Measurements from ENCODE around the gene PIN1. TPM values are rescaled to one million over a fixed set of nuclear protein-coding genes. Genes with fewer than 3 reads are reported as not detected.

The PIN1 gene
- total RNA-seq, 1 experiment from 2014 or later: 165 TPM

DNA sequence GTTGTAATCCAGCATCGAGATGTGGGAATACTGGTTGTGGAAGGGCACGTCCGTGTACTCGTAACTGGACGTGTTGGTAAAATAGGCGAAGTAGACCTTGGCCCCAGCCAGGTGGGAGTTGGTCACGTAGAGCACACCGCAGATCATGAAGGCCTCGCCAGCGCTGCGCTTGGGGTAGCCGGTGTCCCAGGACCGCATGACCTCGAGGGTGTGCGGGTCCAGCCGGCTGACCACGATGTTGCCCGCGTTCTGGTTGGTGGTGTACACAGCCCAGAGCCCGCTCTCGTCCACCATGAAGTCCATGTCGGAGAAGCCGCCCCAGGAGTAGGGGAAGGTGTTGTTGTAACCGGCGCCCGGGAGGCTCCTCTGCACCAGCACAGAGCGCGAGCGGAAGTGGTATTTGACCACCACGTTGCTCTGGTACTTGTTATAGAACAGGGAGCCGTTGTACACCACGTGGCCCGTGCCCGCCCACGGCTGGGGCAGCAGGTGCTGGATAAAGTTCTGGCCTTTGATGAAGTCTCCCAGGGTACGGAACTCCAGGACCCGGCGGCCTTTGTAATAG is 19.2 kb downstream of the PIN1 start:
- no peak for DNase-seq (ENCODE audit: low read depth)

DNA sequence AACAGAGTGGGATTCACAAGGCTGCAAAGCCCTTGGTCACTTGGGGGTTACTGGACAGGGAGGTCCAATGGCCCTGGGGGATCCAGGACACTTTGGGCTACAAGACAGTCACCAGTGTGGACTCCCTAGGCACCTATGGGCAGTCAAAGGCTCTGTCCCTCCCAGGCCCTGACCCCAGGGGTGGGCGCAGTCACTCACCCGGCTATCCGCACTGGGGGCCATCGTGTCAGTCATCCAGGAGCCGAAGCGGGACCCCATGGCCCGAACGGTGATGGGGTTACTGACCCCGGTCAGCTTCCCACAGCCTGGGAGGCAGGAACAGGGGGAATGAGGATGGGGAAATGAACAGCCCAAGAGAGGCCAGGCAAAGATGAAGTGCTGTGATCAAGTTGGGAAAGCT is 21.5 kb downstream of the PIN1 start:
- no peak for DNase-seq (ENCODE audit: low read depth)

DNA sequence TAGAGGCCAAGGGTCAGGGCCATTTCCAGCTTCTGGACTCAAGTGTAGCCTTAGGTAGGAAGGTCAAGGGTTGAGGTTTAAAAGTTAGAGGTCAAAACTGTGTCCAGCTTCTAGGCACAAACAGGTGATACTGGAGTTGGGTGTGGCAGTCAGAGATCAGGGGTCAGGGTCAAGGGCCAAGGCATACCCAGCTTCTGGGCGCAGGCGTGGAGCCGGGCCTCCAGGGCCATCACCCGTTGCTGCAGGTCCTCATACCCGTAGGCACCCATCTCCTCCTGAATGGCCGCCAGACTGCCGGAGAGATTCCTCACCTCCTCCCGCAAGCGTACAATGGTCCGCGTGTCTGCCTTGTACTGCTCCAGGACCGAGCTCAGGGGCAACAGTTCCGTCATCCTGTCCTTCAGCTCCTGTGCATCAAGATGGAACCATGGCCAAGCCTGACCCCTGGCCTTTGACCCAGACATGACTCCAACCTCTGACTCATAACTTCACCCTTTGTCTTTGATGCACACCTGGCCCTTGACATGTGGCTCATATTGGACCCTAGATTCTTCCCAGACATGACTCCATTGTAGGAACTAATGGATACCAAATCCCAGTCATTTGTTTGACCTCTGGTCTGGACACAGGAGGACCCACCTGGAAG is 22.1 kb downstream of the PIN1 start:
- no peak for DNase-seq (ENCODE audit: low read depth)

DNA sequence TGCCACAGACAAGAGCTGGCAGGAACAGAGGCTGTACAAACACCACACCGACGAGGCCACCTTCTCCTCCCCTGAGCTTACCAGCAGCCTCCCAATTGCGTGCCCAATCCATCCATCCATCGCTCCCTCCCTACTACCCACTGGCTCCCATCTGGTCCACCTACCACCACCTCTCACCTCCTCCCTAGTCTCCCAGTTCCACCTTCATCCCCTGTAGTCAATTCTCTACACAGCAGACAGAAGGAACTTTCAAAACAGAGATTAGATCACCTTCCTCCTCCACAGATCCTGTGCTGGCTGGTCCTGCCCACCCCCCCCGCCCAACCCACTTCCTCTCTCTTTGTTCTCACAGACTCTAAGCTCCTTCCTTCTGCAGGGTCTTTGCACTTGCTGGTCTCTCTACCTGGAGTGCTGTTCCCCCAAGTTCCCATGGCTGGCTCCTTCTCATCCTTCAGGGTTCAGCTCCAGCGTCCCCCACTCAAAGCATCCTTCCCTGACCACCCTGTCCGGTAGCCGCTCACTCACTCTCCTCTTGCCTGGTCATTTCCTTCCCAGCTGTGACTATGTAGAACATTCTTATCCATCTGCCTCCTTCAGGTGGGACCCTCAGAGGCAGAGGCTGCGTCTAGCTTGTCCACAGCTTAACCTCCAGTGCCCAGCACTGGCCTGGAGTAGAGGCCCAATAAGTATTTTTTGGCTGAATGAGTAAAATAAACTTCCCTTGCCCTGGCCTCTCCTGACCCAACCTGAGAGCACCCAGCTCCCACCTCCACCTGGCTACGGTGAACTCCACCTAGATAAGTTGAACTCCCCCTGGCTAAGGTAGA is 23.0 kb downstream of the PIN1 start:
- DNase-seq (ENCODE audit: low read depth): no peak

DNA sequence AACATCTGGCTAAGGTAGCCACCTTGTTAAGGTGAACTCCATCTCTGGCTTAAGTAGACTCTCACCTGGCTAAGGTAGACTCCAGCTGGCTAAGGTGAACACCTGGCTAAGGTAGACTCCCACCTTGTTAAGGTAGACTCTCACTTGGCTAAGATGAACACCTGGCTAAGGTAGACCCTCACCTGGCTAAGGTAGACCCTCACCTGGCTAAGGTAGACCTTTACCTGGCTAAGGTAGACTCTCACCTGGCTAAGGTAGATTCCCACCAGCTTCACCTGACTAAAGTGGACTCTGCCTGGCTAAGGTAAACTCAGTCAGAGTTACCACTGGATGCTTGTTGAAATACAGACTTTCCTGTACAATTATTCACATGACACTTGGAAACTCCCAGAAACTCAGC is 23.6 kb downstream of the PIN1 start:
- no peak for DNase-seq (ENCODE audit: low read depth)

DNA sequence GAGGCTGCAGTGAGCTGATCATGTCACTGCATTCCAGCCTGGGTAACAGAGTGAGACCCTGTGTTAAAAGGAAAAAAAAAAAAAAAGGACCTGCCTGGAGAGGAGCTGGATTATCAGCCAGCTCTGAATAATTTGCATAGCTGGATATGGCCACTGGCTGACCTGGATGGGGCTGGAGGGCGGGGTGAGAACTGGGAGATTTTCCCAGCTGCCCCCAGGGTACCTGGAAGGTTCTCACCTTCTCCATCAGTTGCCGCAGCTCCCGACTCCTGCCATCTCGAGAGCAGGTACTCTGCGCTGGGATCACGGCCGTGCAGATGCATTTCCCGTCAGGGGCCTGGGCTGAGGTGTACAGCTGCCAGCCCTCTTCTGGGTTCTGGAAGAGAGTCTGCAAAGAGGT is 25.3 kb downstream of the PIN1 start:
- no peak for DNase-seq (ENCODE audit: low read depth)

DNA sequence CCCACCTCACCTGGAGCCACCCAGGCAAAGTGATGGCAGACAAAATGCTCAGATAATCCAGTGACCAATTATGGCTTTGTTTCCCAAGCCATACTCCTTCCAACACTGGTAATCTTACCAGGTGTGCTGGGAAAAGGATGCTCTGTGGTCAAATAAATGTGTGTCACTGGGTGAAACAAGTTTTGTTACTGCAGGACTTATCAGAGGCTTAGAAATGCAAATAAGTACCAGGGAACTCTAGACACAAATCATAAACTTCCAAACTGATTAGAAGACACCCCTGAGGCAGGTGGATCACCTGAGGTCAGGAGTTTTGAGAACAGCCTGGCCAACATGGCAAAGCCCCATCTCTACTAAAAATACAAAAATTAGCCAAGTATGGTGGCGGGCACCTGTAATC is 26.4 kb downstream of the PIN1 start:
- DNase-seq (ENCODE audit: low read depth): no peak

DNA sequence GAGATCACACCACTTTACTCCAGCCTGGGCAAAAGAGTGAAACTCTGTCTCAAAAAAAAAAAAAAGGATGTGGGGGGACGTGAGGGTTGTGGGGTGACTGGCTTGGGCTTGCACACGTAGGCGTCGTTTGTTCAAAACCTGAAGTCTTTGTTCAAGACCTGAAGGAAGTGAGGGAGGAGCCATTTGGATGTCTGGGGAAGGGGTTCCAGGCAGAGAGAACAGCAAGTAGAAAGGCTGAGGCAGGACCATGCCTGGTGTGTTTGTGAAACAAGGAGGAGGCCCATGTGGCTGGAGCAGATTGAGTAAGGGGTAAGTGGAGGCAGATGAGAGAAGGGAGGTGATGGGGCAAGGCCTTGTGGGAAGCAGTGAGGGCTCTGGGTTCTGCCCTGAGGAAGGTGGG is 27.8 kb downstream of the PIN1 start:
- DNase-seq (ENCODE audit: low read depth): no peak

DNA sequence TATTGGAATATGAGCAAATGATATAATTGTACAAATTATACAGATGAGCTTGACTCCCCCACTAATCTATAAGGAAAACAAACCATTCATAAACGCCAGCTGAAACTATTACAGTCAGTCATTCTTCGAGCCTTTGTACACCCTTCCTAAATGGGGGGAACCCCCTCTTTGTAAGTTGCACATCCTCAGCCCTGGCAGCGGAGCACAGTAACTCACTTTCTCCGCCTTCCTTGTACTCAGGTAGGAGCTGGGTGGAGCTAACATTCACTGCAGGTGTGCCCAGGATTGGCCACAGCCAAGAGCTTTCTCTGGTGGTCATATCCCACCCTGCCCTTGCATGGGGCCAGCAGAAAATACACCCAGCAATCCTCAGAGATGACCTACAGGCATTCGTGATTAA is 28.6 kb downstream of the PIN1 start:
- no peak for DNase-seq (ENCODE audit: low read depth)

DNA sequence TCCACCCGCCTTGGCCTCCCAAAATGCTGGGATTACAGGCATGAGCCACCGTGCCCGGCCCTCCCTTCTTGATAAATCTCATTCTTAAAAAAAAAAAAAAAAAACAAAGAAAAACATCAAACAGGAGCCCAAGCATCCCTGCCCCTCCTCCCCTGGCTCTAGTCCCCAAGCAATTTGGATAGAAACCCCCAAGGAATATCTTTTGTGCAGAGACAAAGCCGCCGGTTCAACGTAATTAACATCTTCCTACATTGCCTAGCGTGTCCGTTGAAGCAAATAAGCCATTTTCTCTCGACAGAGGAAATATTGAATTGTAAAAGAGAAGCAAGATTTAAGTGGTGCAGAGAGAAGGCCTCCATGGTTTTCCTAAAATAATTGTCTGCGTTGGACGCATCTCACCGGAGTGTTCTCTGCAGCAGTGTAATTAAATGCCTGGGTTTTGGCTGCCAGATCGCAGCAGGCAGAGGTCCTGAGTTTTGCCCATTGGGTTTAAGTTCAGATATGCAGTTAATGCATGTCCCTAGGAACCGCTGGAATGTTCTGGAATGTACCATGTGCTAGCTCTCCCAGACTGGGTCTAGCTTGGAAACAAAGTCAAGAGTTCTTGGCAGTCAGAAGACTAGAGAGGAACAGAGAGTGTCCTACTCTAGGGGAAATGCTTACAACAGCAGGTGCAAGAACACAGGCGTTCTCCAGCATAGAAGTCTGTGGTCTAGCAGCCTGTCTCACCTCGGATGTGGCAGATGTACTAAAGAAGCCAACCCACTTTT is 30.8 kb downstream of the PIN1 start:
- no peak for DNase-seq (ENCODE audit: low read depth)

DNA sequence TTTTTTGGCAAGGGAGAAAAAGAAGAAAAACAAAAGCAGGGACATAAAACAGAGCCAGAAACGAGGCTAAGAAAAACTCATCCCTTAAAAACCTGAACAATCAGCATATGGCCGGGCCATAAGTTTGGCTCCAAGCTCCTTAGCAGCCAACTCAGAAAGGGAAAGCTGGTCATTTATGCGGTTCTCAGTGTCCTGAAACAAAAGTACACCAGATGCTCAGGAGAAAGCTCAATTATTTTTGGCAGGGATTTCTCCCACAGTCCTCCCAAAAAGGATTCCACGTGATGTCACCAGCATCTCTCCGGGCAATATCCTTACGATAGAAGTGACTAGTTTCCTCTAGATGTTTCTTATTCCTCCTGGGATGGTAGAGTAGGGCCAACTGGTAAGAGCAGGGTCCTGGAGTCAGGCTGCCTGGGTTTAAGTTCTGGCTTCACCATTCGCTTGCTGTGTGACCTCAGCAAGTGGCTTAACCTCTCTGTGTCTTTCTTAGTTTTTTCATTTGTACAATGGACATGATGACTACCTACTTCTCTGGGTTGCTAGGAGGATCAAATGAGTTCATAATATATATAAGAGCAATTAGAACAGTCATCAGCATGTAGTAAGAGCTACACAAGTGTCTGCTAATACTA is 34.0 kb downstream of the PIN1 start:
- DNase-seq (ENCODE audit: low read depth): no peak

DNA sequence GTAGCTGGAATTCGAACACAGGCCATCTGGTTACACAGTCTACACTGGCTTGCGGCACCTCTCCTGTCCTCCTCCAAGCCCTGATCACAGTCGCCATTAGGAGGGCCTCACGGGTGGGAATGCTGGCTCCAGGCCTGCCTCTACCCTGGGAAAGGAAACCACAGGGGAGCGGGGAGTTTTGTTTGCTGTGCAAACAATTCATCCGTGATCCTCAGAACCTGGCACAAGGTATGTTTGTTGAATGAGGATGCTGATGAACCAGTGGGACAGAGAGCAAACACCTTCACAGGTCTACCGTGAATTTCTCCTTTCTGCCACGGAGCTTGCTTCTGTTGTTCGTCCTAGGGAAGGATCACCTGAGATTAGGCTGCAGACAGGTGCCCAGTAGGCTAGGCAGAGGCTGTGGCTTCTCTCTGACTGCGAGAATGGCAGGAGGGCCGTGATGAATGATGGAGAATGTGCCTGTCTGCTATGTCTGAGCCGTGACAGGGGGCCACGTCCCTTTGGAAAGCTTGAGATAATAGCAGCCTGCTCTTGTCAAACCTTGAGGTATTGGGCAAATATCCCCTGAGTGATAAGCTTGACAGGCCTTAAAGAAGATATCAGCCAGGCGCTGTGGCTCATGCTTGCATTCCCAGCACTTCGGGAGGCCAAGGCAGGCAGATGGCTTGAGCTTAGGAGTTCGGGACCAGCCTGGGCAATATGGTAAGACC is 36.7 kb downstream of the PIN1 start:
- no peak for DNase-seq (ENCODE audit: low read depth)

DNA sequence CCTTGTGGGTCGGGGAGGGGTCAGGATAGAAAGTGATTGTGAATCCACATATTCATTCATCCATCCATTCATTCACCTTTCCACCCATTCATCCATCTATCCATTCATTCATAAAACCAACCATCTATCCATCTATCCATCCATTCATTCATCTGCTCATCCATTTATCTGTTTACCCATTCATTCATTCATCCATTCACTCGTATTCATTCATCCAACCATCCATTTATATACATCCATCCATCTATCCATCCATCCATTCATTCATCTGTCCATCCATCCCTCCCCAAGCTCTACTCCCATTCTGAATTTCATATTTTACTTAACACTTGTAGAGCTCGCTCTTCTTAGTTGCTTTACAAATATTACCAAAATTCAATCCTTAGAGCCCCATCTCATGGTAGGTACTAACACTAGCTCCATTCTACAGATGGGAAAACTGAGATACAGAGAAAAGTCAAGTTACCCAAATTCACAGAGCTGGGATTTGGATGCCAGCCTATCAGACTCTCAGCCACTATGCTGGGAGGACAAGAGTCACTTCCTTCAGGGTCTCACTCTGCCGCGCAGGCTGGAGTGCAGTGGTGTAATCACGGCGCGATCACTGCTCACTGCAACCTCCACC is 37.6 kb downstream of the PIN1 start:
- no peak for DNase-seq (ENCODE audit: low read depth)

DNA sequence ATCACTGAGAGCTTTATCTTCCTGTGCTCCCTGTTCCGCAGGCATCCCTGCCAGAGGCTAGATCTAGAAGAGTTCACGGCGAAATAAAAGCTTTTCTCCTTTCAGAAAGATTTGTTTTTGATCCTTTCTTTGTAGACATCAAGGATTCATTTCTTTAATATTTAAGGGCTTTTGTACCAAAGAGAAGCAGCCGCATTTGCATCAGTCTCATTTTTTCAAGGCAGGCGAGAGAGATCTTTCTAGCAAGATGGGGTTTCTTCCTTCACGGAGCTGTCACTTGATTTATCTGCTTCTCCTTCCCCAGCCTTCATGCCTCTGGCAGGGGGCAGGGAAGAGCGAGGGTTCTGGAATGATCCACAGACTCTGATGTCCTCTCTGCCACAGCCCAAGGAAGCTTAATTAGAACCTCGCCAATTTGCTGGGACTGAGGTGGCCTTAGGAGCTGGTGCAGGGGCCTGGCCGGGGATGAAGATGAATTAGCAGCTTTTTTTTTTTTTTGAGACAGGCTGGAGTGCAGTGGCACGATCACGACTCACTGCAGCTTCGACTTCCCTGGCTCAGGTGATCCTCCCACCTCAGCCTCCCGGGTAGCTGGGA is 40.0 kb downstream of the PIN1 start:
- no peak for DNase-seq (ENCODE audit: low read depth)

DNA sequence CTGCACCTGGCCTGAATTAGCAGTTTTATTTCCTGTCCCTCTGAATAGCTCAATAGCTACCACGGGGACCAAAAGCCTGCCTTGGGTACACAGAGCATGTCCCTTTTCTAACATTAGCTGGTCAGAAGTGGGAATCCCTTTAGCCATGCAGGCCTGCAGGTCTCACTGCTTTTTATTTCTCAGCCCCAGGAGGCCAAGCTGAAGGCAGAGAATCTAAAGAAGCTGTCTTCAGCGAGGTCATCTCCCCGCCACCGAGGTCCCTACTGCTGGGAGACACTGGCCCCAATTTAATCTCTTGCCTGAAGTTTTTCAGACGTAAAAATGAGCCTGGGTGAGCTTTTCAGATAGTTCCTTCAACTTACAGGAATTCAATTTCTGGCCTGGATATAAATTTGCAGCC is 40.7 kb downstream of the PIN1 start:
- DNase-seq (ENCODE audit: low read depth): no peak

DNA sequence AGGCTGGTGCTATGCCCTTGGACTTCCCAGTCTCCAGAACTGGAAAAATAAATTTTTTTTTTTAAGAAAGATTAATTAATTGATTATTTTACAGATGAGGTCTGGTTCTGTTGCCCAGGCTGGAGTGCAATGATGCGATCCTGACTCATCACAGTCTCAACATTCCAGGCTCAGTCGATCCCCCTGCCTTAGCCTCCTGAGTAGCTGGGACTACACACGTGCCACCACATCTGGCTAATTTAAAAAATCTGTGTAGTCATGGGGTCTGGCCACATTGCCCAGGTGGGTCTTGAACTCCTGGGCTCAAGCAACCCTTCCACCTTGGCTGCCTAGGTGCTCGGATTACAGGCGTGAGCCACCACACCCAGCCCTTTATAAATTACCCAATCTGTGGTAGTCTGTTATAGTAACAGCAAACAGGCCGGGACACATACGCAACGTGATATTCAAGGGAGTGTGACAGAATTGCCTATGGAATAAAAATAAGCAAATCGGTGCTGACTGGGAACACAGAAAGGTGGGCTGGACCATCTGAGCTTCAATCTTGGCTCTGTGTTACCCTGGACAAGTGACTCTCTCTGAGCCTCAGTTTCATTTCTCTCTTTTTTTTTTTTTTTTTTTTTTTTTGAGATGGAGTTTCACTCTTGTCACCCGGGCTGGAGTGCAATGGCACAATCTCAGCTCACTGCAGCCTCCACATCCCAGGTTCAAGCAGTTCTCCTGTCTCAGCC is 42.8 kb downstream of the PIN1 start:
- peak; percentile 62 for DNase-seq (ENCODE audit: low read depth)

DNA sequence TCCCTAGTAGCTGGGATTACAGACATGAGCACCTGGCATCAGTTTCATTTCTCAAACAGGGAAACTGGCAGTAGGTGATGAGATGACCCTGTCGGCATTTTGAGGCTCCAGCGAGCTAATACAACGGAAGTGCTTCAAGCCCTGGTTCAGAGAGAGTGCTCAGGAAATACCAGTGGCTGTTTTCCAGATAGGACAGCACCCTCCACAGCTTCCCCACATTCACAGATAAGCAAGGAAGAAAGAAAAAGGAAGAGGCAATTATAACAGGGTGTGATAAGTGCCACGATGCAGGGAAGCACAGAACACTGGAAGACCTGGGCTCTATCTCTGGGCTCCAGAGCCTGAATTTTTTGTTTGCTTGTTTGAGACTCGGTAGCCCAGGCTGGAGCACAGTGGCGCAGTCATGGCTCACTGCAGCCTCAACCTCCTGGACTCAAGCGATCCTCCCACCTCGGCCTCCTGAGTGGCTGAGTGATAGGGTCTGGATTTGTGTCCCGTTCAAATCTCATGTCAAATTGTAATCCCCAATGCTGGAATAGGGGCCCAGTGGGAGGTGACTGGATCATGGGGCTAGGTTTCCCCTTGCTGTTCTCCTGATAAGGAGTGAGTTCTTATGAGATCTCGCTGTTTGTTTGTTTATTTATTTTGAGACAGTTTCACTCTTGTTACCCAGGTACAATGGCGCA is 43.5 kb downstream of the PIN1 start:
- peak; percentile 21 for DNase-seq (ENCODE audit: low read depth)

DNA sequence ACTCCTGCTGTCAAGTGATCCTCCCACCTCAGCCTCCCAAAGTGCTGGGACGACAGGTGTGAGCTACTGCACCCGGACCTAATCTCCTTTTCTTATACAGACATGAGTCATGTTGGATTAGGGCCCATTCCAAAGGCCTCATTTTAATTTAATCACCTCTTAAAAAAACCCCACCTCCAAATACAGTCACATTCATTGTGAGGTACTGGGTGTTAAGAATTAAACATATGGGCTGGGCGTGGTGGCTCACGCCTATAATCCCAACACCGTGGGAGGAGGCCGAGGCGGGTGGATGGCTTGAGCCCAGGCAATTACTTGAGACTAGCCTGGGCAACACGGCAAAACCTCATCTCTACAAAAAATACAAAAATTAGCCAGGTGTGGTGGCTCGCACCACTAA is 46.6 kb downstream of the PIN1 start:
- DNase-seq (ENCODE audit: low read depth): peak; percentile 22

Data from HT1080 (cell line).